T-helper 1 cell treated with Interleukin-12 subunit alpha and Interleukin-12 subunit beta and Interleukin-4 antibody, amounts not matched to agents 30 ng/mL and 1 ng/mL, for 36 hours (primary cell): ENCODE measurements around the gene GPR162. TPM values are rescaled to one million over a fixed set of nuclear protein-coding genes. Genes with fewer than 3 reads are reported as not detected.

ENCODE experiments used
- intact Hi-C: fragments of 100-400 bp; cut with micrococcal nuclease; formaldehyde crosslinking; loops from one replicate; pipeline ENCODE4 v1.15.1; 2024
- total RNA-seq: library from RNA; stranded (reverse); gene quantifications from 2 replicates; pipeline ENCODE4 v1.2.3, GENCODE V29; 2022

The GPR162 gene
- total RNA-seq, 1 donor from 2014 or later, result 0.29 TPM

- intact Hi-C loops, result loop anchor here (5.0 kb wide), 1 partner anchor 1162 kb away; the partner anchor contains the start of gene FOXJ2
These were observed 48.7 kb downstream of the GPR162 start for GRCh38 chr12:6870304-6870703.

DNA sequence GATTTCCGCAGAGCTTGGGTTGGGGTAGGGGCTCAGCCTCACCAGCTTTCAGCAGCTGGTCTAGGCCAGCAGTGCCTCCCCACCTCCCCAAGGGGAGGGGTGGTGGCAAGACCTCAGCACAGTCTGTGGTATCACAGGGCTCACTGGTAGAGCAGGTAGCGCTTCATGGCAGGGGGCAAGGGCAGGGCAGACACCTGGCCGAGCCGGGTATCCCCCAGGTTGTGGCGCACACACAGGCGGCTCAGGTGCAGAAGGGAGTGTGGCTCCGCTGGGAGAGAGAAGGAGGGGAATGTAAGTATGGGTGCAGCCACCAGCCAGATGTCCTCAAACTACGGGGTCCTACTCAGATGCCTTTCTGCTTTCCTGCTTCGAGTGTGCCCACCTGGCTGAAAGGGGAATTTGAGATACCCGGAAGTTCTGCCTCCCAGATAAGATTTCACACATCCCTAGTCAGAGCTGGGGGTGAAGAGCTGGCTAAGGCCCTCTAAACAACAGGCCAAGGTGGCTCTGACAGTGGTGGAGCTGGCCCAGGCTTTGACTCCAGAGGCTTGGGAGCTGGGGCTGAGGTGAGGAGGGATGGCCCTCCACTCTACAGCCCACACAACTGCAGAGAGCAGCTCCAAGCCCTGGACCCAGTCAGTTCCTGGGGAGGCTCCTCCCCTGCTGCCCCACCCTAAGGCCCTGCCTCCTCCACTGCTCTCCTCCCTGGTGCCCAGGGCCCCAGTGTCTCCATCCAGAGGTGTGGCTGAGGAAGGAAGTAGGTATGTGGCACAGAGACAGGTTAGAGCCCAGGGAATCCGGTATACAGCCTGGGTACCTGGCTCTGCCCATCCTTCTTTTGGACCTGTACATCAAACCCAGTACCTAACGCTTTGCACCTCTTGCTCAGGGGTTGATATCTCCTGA, 49.7 kb downstream of the GPR162 start:
- intact Hi-C loops, result loop anchor here (5.0 kb wide), 1 partner anchor 1161 kb away; the partner anchor contains the start of gene FOXJ2

DNA sequence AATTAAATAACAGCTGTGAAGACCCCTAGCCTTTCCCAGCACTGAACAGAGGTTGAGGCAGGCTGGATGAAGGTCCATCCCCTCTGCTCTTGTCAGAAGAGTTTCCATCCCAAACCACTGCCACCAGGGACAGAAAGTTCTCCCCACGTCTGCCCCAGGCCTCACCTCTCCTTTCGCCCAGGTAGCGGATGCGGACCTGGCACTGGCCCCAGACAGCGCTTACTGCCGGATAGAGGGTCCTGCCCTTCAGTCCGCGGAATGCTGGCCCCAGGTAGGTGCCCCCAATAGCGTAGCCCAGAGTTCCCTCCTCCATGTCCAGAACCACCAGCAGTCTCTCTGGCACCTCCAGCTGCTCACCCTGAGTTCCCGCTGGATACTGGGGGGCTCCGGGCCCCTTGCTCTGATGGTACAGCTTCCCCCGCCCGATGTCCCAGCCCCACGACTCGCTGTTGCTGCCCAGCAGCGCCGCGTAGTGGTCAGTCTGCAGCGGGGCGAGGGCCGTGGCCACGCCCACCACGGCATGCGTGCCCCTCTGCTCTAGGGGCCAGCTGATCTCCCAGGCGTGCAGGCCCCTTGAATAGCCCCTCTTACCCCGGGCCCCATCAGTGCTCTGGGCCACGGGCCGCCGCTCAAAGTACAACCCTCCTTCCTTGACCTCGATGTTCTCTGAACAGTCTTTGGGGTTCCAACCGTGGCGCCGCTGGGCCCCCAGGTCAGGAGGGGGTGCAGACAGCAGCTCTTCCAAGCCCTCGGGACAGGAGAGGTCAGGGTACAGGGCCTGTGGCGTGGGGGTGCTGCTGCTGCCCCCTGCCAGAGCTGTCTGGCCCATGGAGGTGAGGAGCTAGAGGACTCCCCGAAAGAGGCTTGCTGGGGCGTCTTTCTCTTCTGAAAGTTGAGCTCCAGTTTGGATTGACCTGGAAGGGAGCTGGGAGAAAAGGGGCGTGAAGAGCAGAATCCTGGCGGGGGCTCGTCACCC, 50.7 kb downstream of the GPR162 start:
- intact Hi-C loops, result loop anchor here (1.0 to 5.0 kb wide), 14 partner anchors 19 to 1370 kb away; partner anchors contain the start of genes CHD4, EMG1, ENO2 and FOXJ2

DNA sequence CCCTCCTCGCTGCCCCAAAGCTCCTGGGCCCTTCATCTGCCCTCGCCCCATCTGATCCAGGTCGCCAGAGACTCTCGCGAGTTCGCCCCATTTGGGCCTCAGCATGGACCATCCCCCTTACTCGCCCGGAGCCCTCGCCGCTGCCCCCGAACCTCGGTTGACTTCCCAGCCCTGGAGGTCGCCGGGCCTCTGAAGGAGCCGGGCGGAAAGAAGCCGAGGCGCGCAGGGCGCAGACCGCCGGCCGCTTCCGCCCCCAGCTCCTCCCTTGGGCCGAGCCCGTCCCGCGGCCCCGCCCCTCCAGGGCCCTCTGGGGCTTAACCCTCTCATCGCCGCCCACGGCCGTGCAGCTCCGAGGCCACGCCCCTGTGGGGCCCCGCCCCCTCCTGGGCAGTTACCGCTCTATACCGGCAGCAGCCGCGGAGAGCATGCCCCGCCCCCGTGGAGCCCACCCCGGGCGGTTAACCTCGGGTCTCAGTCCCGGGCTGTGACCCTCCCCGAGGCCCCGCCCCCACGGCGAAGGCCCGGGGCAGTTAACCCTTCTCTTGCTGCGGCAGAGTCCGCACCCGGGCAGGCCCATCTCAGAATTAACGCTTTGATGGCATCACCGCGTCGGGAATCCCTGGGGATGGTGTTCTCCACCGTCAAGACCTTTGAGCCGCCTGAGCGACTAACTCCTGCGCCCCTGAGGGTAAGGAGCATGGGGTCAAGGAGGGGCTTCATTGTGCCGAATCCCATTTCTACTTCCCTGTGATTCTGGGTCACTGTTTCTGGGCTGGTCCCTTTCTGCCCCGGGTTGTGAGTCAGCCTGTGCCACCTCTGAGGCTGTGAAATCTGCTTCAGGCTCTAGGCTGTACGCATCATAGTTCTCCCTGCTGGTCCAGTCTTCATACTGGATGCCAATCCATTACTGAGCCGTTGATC, 51.7 kb downstream of the GPR162 start, which contains the start of gene SPSB2:
Gene SPSB2 (minus strand): TSS at position 210 of the 921 bp plus-strand sequence. CDS start 402 bp downstream, outside the sequence.
- intact Hi-C loops, result loop anchor here (1.0 to 5.0 kb wide), 13 partner anchors 18 to 1369 kb away; partner anchors contain the start of genes CHD4, EMG1, ENO2 and FOXJ2

DNA sequence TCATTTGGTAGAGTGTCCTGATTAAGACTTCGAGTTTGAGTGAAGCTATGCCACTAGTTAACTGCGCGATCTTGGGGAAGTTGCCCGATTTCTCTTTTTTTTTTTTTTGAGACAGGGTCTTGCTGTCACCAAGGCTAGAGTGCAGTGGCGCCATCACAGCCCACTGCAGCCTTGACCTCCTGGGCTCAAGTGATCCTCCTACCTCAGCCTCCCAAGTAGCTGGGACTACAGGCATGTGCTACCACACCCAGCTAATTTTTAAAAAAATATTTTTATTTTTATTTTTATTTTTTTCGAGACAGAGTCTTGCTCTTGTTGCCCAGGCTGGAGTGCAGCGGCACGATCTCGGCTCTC, 52.4 kb downstream of the GPR162 start:
- intact Hi-C loops, result loop anchor here (5.0 kb wide), 1 partner anchor 1158 kb away; the partner anchor contains the start of gene FOXJ2

Other genes starting within 250 kb of the GPR162 start
- gene CHD4, start 214.4 kb upstream of the GPR162 start, total RNA-seq, result 294 and 309 TPM in 2 replicates
- 4.6 and 5.7 TPM in 2 replicates for gene LPAR5, start 185.9 kb upstream of the GPR162 start, total RNA-seq
- 1.0 and 1.5 TPM in 2 replicates for gene ACRBP, start 174.4 kb upstream of the GPR162 start, total RNA-seq
- 23.7 and 27.7 TPM in 2 replicates for gene ING4, start 158.7 kb upstream of the GPR162 start, total RNA-seq
- 86.9 and 89.9 TPM in 2 replicates for gene ZNF384, start 132.4 kb upstream of the GPR162 start, total RNA-seq
- 0.22 and 0.49 TPM in 2 replicates for gene PIANP, start 121.0 kb upstream of the GPR162 start, total RNA-seq
- 29.5 and 30.6 TPM in 2 replicates for gene COPS7A, start 97.8 kb upstream of the GPR162 start, total RNA-seq
- 116 and 124 TPM in 2 replicates for gene MLF2, start 68.7 kb upstream of the GPR162 start, total RNA-seq
- 125 and 129 TPM in 2 replicates for gene PTMS, start 55.5 kb upstream of the GPR162 start, total RNA-seq
- gene LAG3, start 49.3 kb upstream of the GPR162 start, total RNA-seq, result 52.2 TPM in 2 replicates
- 274 and 279 TPM in 2 replicates for gene CD4, start 32.3 kb upstream of the GPR162 start, total RNA-seq
- 1.9 and 2.7 TPM in 2 replicates for gene P3H3, start 6.6 kb downstream of the GPR162 start, total RNA-seq
- 0.47 and 1.5 TPM in 2 replicates for gene GNB3, start 19.1 kb downstream of the GPR162 start, total RNA-seq
- 51.7 and 64.4 TPM in 2 replicates for gene CDCA3, start 29.5 kb downstream of the GPR162 start, total RNA-seq
- gene USP5, start 30.3 kb downstream of the GPR162 start, total RNA-seq, result 110 and 115 TPM in 2 replicates
- gene TPI1, start 45.7 kb downstream of the GPR162 start, total RNA-seq, result 913 and 928 TPM in 2 replicates
- 15.8 and 18.2 TPM in 2 replicates for gene SPSB2, start 51.5 kb downstream of the GPR162 start, total RNA-seq
- 5.7 and 6.9 TPM in 2 replicates for gene LRRC23, start 83.0 kb downstream of the GPR162 start, total RNA-seq
- 126 and 128 TPM in 2 replicates for gene ENO2, start 92.8 kb downstream of the GPR162 start, total RNA-seq
- gene ATN1, start 106.1 kb downstream of the GPR162 start, total RNA-seq, result 42.9 and 44.1 TPM in 2 replicates
- not detected in 2 replicates for gene RNU7-1, start 122.0 kb downstream of the GPR162 start, total RNA-seq
- 126 and 140 TPM in 2 replicates for gene C12orf57, start 122.2 kb downstream of the GPR162 start, total RNA-seq
- 189 and 193 TPM in 2 replicates for gene PTPN6, start 129.5 kb downstream of the GPR162 start, total RNA-seq
- gene PHB2, start 148.8 kb downstream of the GPR162 start, total RNA-seq, result 208 and 209 TPM in 2 replicates
- gene EMG1, start 149.1 kb downstream of the GPR162 start, total RNA-seq, result 65.5 and 71.1 TPM in 2 replicates
- 37.4 and 40.3 TPM in 2 replicates for gene LPCAT3, start 196.7 kb downstream of the GPR162 start, total RNA-seq
- 1.7 and 2.7 TPM in 2 replicates for gene C1S, start 238.9 kb downstream of the GPR162 start, total RNA-seq